HepG2 (cell line): Measurements from ENCODE around the gene CYP2W1. TPM values are rescaled to one million over a fixed set of nuclear protein-coding genes. Genes with fewer than 3 reads are reported as not detected.
A peak's percentile ranks its signal among the peaks of the same experiment; 100 is the strongest.

ENCODE experiments used
- CBX2 ChIP-seq, 2 experiments: fragments of 200-600 bp in 1 of 2; sonication (generic); formaldehyde crosslinking in 1 of 2; IDR thresholded peaks; 2 replicates each; pipeline versions ENCODE4 v1.7.0 to v1.8.1; 2018 to 2022; ENCODE audit warnings: low read depth in 2 of 2, low read length in 1 of 2, mild to moderate bottlenecking in 1 of 2, missing genetic modification reagents in 1 of 2
- FOXO1 ChIP-seq: sonication (generic); formaldehyde crosslinking; IDR thresholded peaks from 2 replicates; pipeline ENCODE4 v1.4.0; 2020; ENCODE audit warnings: missing genetic modification reagents
- GTF3A ChIP-seq: sonication (generic); formaldehyde crosslinking; conservative IDR thresholded peaks from 2 replicates; pipeline ENCODE4 v1.4.0; 2020; ENCODE audit warnings: mild to moderate bottlenecking, missing genetic modification reagents
- HNRNPH1 ChIP-seq: fragments of 200-400 bp; formaldehyde crosslinking; optimal IDR thresholded peaks from 2 replicates; pipeline ENCODE3; 2017; ENCODE audit warnings: mild to moderate bottlenecking, low read depth, low read length
- KDM4B ChIP-seq: sonication (generic); formaldehyde crosslinking; IDR thresholded peaks from 2 replicates; pipeline ENCODE4 v1.4.0; 2020; ENCODE audit warnings: missing genetic modification reagents
- MAFF ChIP-seq: IDR thresholded peaks from 2 replicates; pipeline ENCODE4 v1.6.1; 2011; ENCODE audit warnings: low read depth, low read length, improper control_type of control experiment
- PLSCR1 ChIP-seq: sonication (generic); formaldehyde crosslinking; IDR thresholded peaks from 2 replicates; pipeline ENCODE4 v1.5.0; 2020; ENCODE audit warnings: missing genetic modification reagents, mild to moderate bottlenecking, borderline replicate concordance
- PTBP1 ChIP-seq: fragments of 200-400 bp; formaldehyde crosslinking; IDR thresholded peaks from 2 replicates; pipeline ENCODE4 v1.6.1; 2018; ENCODE audit warnings: low read length, low read depth; ENCODE audit not compliant: poor library complexity, severe bottlenecking
- TP53 ChIP-seq: sonication (generic); formaldehyde crosslinking; conservative IDR thresholded peaks from 2 replicates; pipeline ENCODE4 v1.4.0; 2020; ENCODE audit warnings: missing genetic modification reagents
- TSC22D2 ChIP-seq: sonication (generic); formaldehyde crosslinking; IDR thresholded peaks from 2 replicates; pipeline ENCODE4 v1.5.1; 2020; ENCODE audit warnings: missing genetic modification reagents, mild to moderate bottlenecking, borderline replicate concordance
- ZMYM2 ChIP-seq: sonication (generic); formaldehyde crosslinking; IDR thresholded peaks from 2 replicates; pipeline ENCODE4 v1.8.0; 2022; ENCODE audit warnings: mild to moderate bottlenecking, missing genetic modification reagents
- ZNF10 ChIP-seq: sonication (generic); formaldehyde crosslinking; IDR thresholded peaks from 2 replicates; pipeline ENCODE4 v1.4.0; 2020; ENCODE audit warnings: mild to moderate bottlenecking, low read depth, missing genetic modification reagents, borderline replicate concordance
- ZNF138 ChIP-seq: sonication (generic); formaldehyde crosslinking; IDR thresholded peaks from 2 replicates; pipeline ENCODE4 v1.5.0; 2020; ENCODE audit warnings: mild to moderate bottlenecking, low read depth, missing genetic modification reagents
- ZNF232 ChIP-seq: sonication (generic); formaldehyde crosslinking; IDR thresholded peaks from 2 replicates; pipeline ENCODE4 v1.4.0; 2020; ENCODE audit warnings: missing genetic modification reagents, borderline replicate concordance
- ZNF33B ChIP-seq: sonication (generic); formaldehyde crosslinking; IDR thresholded peaks from 2 replicates; pipeline ENCODE4 v1.5.1; 2020; ENCODE audit warnings: mild to moderate bottlenecking, missing genetic modification reagents
- ZNF441 ChIP-seq: sonication (generic); formaldehyde crosslinking; IDR thresholded peaks from 2 replicates; pipeline ENCODE4 v1.7.0; 2021; ENCODE audit warnings: missing genetic modification reagents, borderline replicate concordance
- ZNF576 ChIP-seq: sonication (generic); formaldehyde crosslinking; IDR thresholded peaks from 2 replicates; pipeline ENCODE4 v1.4.0; 2020; ENCODE audit warnings: mild to moderate bottlenecking, missing genetic modification reagents
- ZNF687 ChIP-seq: sonication (generic); formaldehyde crosslinking; IDR thresholded peaks from 2 replicates; pipeline ENCODE4 v1.5.1; 2020; ENCODE audit warnings: mild to moderate bottlenecking, missing genetic modification reagents, moderate library complexity
- ZNF724P ChIP-seq: sonication (generic); formaldehyde crosslinking; IDR thresholded peaks from 2 replicates; pipeline ENCODE4 v1.8.0; 2022; ENCODE audit warnings: missing genetic modification reagents, borderline replicate concordance
- ZNF746 ChIP-seq: sonication (generic); formaldehyde crosslinking; IDR thresholded peaks from 2 replicates; pipeline ENCODE4 v1.8.0; 2022; ENCODE audit warnings: mild to moderate bottlenecking, missing genetic modification reagents
- ZNF766 ChIP-seq: sonication (generic); formaldehyde crosslinking; IDR thresholded peaks from 2 replicates; pipeline ENCODE4 v1.5.0; 2020; ENCODE audit warnings: missing genetic modification reagents, borderline replicate concordance
- ZSCAN29 ChIP-seq: sonication (generic); formaldehyde crosslinking; conservative IDR thresholded peaks from 2 replicates; pipeline ENCODE4 v1.4.0; 2020; ENCODE audit warnings: mild to moderate bottlenecking, missing genetic modification reagents
- polyA plus RNA-seq, 8 experiments: library from polyadenylated mRNA; depleted of rRNA in 3 of 8; stranded (reverse) in 7 of 8; unstranded in 1 of 8; fragments of >200 nt; fragmentation: Illumina TruSeq in 4 of 8; extraction: Trizol in 4 of 8; gene quantifications; 2 replicates each; pipeline versions ENCODE4 v1.2.1 to v1.2.3, GENCODE V29; 2011 to 2016; ENCODE audit warnings: low read depth in 4 of 8, missing spikeins in 1 of 8, mixed read lengths in 1 of 8; ENCODE audit not compliant: insufficient read depth in 1 of 8
- total RNA-seq, 5 experiments: library from RNA; depleted of rRNA; stranded (reverse); fragments of >200 nt; fragmentation: Illumina TruSeq; extraction: Trizol; gene quantifications; 2 replicates each; pipeline ENCODE4 v1.2.3, GENCODE V29; 2016; ENCODE audit warnings: low read depth in 1 of 5

CYP2W1 gene
- total and polyA plus RNA-seq, 2 of the 13 experiments (the other 11 are each of a cell fraction or from before 2014, with no cell fraction given), result 19.5 to 31.7 TPM

DNA sequence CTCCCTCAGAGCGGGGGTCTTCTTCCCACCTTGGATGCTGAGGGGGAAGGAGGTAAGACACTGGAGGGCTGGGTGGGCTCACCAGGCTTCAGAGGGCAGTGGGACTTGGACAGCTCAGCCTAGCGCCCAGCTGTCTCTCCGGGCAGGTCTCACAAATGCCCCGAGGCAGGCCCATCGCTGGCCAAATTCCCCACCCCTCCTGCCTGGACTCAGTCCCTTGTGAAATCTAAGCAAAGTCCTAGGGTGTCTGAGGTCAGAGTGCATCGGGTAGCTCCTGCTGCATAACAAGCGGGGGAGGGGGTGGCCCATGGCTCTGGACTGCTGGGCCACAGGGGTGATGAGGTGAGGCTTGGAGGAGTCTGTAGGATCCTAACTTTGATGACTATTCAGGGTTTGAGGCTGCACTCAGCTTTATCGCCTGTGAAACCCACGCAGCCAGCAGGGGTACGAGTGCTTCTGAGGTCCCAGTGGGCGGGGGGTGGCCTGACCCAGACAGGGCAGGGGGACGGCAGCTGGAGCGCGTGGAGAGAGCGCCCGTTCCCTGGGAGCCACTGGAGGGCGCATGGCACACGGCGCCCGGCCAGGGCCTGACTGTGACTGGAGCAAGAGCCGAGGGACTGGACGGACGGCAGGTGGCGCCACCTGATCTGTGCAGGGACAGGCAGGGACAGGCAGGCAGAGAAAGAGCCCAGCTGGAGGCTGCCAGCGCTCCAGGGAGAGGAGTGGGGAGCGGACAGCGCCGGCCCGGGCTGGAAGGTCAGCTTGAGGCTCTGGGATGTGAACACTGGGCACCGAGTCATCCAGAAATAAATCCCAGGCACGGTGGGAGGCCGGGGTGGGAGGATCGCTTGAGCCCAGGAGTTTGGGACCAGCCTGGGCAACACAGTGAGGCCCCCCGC is 10.0 kb downstream of the CYP2W1 start (continued):
- peak; percentile 86 for TF ChIP-seq ZNF687 (CRISPR knock-in tag)
- TF ChIP-seq ZNF724P, result peak; percentile 86; the same call in 1 of the 2 replicates
- TF ChIP-seq ZNF138, result peak; percentile 82; the same call in 1 of the 2 replicates
- no peak; the same call in 1 of the 2 replicates for TF ChIP-seq ZNF33B (CRISPR knock-in tag)
- TF ChIP-seq ZSCAN29 (CRISPR knock-in tag), result peak; percentile 76; the same call in 1 of the 2 replicates
- TF ChIP-seq KDM4B (CRISPR knock-in tag), result no peak
- no peak for TF ChIP-seq CBX2 (IDR thresholded peaks at IDR 0.05; ENCODE audit: low read depth, low read length)
- TF ChIP-seq CBX2 (CRISPR knock-in tag; IDR thresholded peaks at IDR 0.05; ENCODE audit: low read depth), result no peak
- TF ChIP-seq ZNF576, result no peak
- TF ChIP-seq ZNF10 (CRISPR knock-in tag), result no peak
- TF ChIP-seq ZNF746 (CRISPR knock-in tag), result peak; percentile 85
- no peak for TF ChIP-seq PTBP1
- no peak; the same call in 1 of the 2 replicates for TF ChIP-seq ZNF232
- no peak for TF ChIP-seq PLSCR1 (CRISPR knock-in tag)
- no peak for TF ChIP-seq ZMYM2 (CRISPR knock-in tag)
- TF ChIP-seq ZNF441, result peak; percentile 45; the same call in 1 of the 2 replicates
- TF ChIP-seq FOXO1 (CRISPR knock-in tag), result peak; percentile 76; the same call in 1 of the 2 replicates
- peak; percentile 93; the same call in 1 of the 2 replicates for TF ChIP-seq GTF3A
- TF ChIP-seq MAFF, result no peak; the same call in 1 of the 2 replicates
- peak; percentile 56 for TF ChIP-seq HNRNPH1
- TF ChIP-seq TP53 (CRISPR knock-in tag), result no peak
- TF ChIP-seq ZNF766 (CRISPR knock-in tag), result peak; percentile 72; the same call in 1 of the 2 replicates
- TF ChIP-seq TSC22D2 (CRISPR knock-in tag), result peak; percentile 84; the same call in 1 of the 2 replicates
